ENCODE results near the gene SLC16A4.

- TF ChIP-seq, protein P1, sequence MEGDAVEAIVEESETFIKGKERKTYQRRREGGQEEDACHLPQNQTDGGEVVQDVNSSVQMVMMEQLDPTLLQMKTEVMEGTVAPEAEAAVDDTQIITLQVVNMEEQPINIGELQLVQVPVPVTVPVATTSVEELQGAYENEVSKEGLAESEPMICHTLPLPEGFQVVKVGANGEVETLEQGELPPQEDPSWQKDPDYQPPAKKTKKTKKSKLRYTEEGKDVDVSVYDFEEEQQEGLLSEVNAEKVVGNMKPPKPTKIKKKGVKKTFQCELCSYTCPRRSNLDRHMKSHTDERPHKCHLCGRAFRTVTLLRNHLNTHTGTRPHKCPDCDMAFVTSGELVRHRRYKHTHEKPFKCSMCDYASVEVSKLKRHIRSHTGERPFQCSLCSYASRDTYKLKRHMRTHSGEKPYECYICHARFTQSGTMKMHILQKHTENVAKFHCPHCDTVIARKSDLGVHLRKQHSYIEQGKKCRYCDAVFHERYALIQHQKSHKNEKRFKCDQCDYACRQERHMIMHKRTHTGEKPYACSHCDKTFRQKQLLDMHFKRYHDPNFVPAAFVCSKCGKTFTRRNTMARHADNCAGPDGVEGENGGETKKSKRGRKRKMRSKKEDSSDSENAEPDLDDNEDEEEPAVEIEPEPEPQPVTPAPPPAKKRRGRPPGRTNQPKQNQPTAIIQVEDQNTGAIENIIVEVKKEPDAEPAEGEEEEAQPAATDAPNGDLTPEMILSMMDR (IDR thresholded peaks at IDR 0.05) = peak in 2 of 3 experiments; percentile 61 to 66
- TF ChIP-seq POLR2AphosphoS5 (IDR thresholded peaks at IDR 0.05; ENCODE audit: insufficient read depth in 1 of 2, low read depth in 1 of 2) (peak in 1 of 2 donors; percentile 91), POLR2A (IDR thresholded peaks at IDR 0.05) (peak; percentile 23 to 42)
Measured at GRCh38 chr1:110338309-110338885, 52.4 kb downstream of the SLC16A4 start.

Data from vagina (tissue), 2 donors.